ENCODE data around the gene LRCOL1.

Gene LRCOL1

GRCh38 chr12:132641811-132642650 lies 31.6 kb upstream of the LRCOL1 start:
- Histone ChIP-seq H3K27me3 (ENCODE audit: control insufficient read depth, low read length) (no peaks in the 10 kb centered on the region), H3K27ac (ENCODE audit: low read depth, low read length) (no peak overlapping the region), H3K9me2 (replicated peaks; ENCODE audit: control insufficient read depth, low read length) (no peaks in the 10 kb centered on the region), H3K4me3 (ENCODE audit: low read length) (no peak overlapping the region), H3K4me1 (ENCODE audit: control insufficient read depth, low read length) (no peaks in the 10 kb centered on the region), H3K9me3 (ENCODE audit: control insufficient read depth, insufficient read depth, low read length) (no peaks in the 10 kb centered on the region), H4K20me1 (ENCODE audit: control insufficient read depth, insufficient read depth, low read depth, low read length) (peaks cover 7% of the 10 kb centered on the region; the same call in 1 of the 2 replicates), H3K36me3 (ENCODE audit: control insufficient read depth, low read length) (peaks cover 86% of the 10 kb centered on the region), H3F3A (ENCODE audit: control insufficient read depth, insufficient read depth) (no peaks in the 10 kb centered on the region), H3K4me2 (ENCODE audit: low read length) (no peak overlapping the region), H3K79me2 (ENCODE audit: control insufficient read depth, low read length) (0 out of 2 replicates have a peak, but pooled peaks cover 6% of the 10 kb centered on the region)
- no peak for TF ChIP-seq CTCF (IDR thresholded peaks at IDR 0.05; ENCODE audit: low read depth, low read length, poor library complexity, severe bottlenecking)
- no peak for TF ChIP-seq EZH2phosphoT487 (IDR thresholded peaks at IDR 0.05; ENCODE audit: borderline replicate concordance, low read length)

- Histone ChIP-seq H4K20me1 (ENCODE audit: control insufficient read depth, insufficient read depth, low read depth, low read length) (peaks cover 7% of the 10 kb centered on the region; the same call in 1 of the 2 replicates), H3K27me3 (ENCODE audit: control insufficient read depth, low read length) (no peaks in the 10 kb centered on the region), H3K4me1 (ENCODE audit: control insufficient read depth, low read length) (no peaks in the 10 kb centered on the region), H3K36me3 (ENCODE audit: control insufficient read depth, low read length) (peaks cover 91% of the 10 kb centered on the region), H3K9me3 (ENCODE audit: control insufficient read depth, insufficient read depth, low read length) (no peaks in the 10 kb centered on the region), H3K27ac (ENCODE audit: low read depth, low read length) (no peak overlapping the region), H3F3A (ENCODE audit: control insufficient read depth, insufficient read depth) (no peaks in the 10 kb centered on the region), H3K79me2 (ENCODE audit: control insufficient read depth, low read length) (0 out of 2 replicates have a peak, but pooled peaks cover 6% of the 10 kb centered on the region), H3K4me3 (ENCODE audit: low read length) (no peak overlapping the region), H3K4me2 (ENCODE audit: low read length) (no peak overlapping the region), H3K9me2 (replicated peaks; ENCODE audit: control insufficient read depth, low read length) (no peaks in the 10 kb centered on the region)
- TF ChIP-seq CTCF (IDR thresholded peaks at IDR 0.05; ENCODE audit: low read depth, low read length, poor library complexity, severe bottlenecking), result no peak
- no peak for TF ChIP-seq EZH2phosphoT487 (IDR thresholded peaks at IDR 0.05; ENCODE audit: borderline replicate concordance, low read length)
Measured at GRCh38 chr12:132640936-132641335, 30.6 kb upstream of the LRCOL1 start.

GRCh38 chr12:132639956-132640520 lies 29.7 kb upstream of the LRCOL1 start:
- Histone ChIP-seq H3K4me2 (ENCODE audit: low read length) (no peak overlapping the region), H3K27ac (ENCODE audit: low read depth, low read length) (no peak overlapping the region), H3F3A (ENCODE audit: control insufficient read depth, insufficient read depth) (no peaks in the 10 kb centered on the region), H4K20me1 (ENCODE audit: control insufficient read depth, insufficient read depth, low read depth, low read length) (peaks cover 7% of the 10 kb centered on the region; the same call in 1 of the 2 replicates), H3K27me3 (ENCODE audit: control insufficient read depth, low read length) (no peaks in the 10 kb centered on the region), H3K4me3 (ENCODE audit: low read length) (no peak overlapping the region), H3K4me1 (ENCODE audit: control insufficient read depth, low read length) (no peaks in the 10 kb centered on the region), H3K9me2 (replicated peaks; ENCODE audit: control insufficient read depth, low read length) (no peaks in the 10 kb centered on the region), H3K79me2 (ENCODE audit: control insufficient read depth, low read length) (0 out of 2 replicates have a peak, but pooled peaks cover 6% of the 10 kb centered on the region), H3K36me3 (ENCODE audit: control insufficient read depth, low read length) (peaks cover 91% of the 10 kb centered on the region), H3K9me3 (ENCODE audit: control insufficient read depth, insufficient read depth, low read length) (no peaks in the 10 kb centered on the region)
- TF ChIP-seq CTCF (IDR thresholded peaks at IDR 0.05; ENCODE audit: low read depth, low read length, poor library complexity, severe bottlenecking) (no peak), EZH2phosphoT487 (IDR thresholded peaks at IDR 0.05; ENCODE audit: borderline replicate concordance, low read length) (no peak)

Measured in DOHH2 (cell line).